ENCODE measurements around the gene ZBTB8A. TPM values are rescaled to one million over a fixed set of nuclear protein-coding genes. Genes with fewer than 3 reads are reported as not detected.

ZBTB8A gene
- total and polyA plus RNA-seq, 4 experiments from 2014 or later = not detected

- POLR2A ChIA-PET (ENCODE audit: partially characterized antibody) = interaction anchor here (0.6 kb wide), 1 partner anchor 285 kb away, joined by 4 read pairs; no protein-coding TSS in a partner anchor
- Mint-ChIP-seq H3K27me3 (peaks cover 18 to 20% of the 10 kb centered on the region in 2 donors), H3K36me3 (no peaks in the 10 kb centered on the region), H3K9me3 (no peaks in the 10 kb centered on the region), H3K4me3 (peak overlapping the region; percentile 78 to 86 (median 82)), H3K27ac (no peak overlapping the region), H3K4me1 (peaks cover 0 to 4% (median 1%) of the 10 kb centered on the region in 4 donors)
- CTCF ChIA-PET (ENCODE audit: partially characterized antibody) = interaction anchor here (1.4 kb wide), 1 partner anchor 20 kb away, joined by 5 read pairs; no protein-coding TSS in a partner anchor
- no peaks in the 10 kb centered on the region for H3K27me3 ChIP-seq (ENCODE audit: insufficient read depth, low read length)
- no peak overlapping the region for H3K27ac ChIP-seq (ENCODE audit: low read depth, low read length)
- intact Hi-C loops (cut with micrococcal nuclease) = no loop called here
- H3K36me3 ChIP-seq (ENCODE audit: insufficient read depth, low read length) = no peaks in the 10 kb centered on the region
- H3K4me3 ChIP-seq (ENCODE audit: low read length in 2 of 2) = peak overlapping the region in 1 of 2 donors; percentile 11
- no peaks in the 10 kb centered on the region for H3K9me3 ChIP-seq (ENCODE audit: control insufficient read depth in 1 of 2, low read length in 2 of 2)
- peaks cover 3% of the 10 kb centered on the region for H3K4me1 ChIP-seq (ENCODE audit: insufficient read depth, low read length)
- DNase-seq = peak in 2 of 5 donors; percentile 8 to 13
Measured at GRCh38 chr1:32500387-32501209, 38.6 kb upstream of the ZBTB8A start.

GRCh38 chr1:32501865-32502264 is 37.4 kb upstream of the ZBTB8A start:
- Mint-ChIP-seq H3K27me3 (peaks cover 16 to 22% of the 10 kb centered on the region in 2 donors), H3K27ac (no peak overlapping the region), H3K4me3 (peak overlapping the region in 6 of 8 donors; percentile 17 to 67 (median 54)), H3K9me3 (peaks cover 0 to 2% (median 0%) of the 10 kb centered on the region in 8 donors), H3K4me1 (peaks cover 0 to 3% (median 0%) of the 10 kb centered on the region in 4 donors), H3K36me3 (no peaks in the 10 kb centered on the region)
- Histone ChIP-seq H3K27me3 (ENCODE audit: insufficient read depth, low read length) (no peaks in the 10 kb centered on the region), H3K4me3 (ENCODE audit: low read length in 2 of 2) (no peak overlapping the region), H3K4me1 (ENCODE audit: insufficient read depth, low read length) (peaks cover 3% of the 10 kb centered on the region), H3K27ac (ENCODE audit: low read depth, low read length) (no peak overlapping the region), H3K36me3 (ENCODE audit: insufficient read depth, low read length) (no peaks in the 10 kb centered on the region), H3K9me3 (ENCODE audit: control insufficient read depth in 1 of 2, low read length in 2 of 2) (no peaks in the 10 kb centered on the region)
- CTCF ChIA-PET (ENCODE audit: partially characterized antibody) = interaction anchor here (1.0 to 1.4 kb wide), 2 partner anchors 16 to 19 kb away, joined by 3 to 5 read pairs; no protein-coding TSS in a partner anchor
- intact Hi-C loops (cut with micrococcal nuclease) = no loop called here
- DNase-seq = no peak
- POLR2A ChIA-PET (ENCODE audit: partially characterized antibody) = no interaction called here

GRCh38 chr1:32503153-32503552 is 36.1 kb upstream of the ZBTB8A start:
- no peaks in the 10 kb centered on the region for H3K27me3 ChIP-seq (ENCODE audit: insufficient read depth, low read length)
- Mint-ChIP-seq H3K9me3 (peaks cover 0 to 2% (median 0%) of the 10 kb centered on the region in 8 donors), H3K27ac (no peak overlapping the region), H3K4me3 (no peak overlapping the region), H3K27me3 (peaks cover 15 to 22% of the 10 kb centered on the region in 2 donors), H3K4me1 (peaks cover 0 to 3% (median 0%) of the 10 kb centered on the region in 4 donors), H3K36me3 (no peaks in the 10 kb centered on the region)
- no peaks in the 10 kb centered on the region for H3K9me3 ChIP-seq (ENCODE audit: control insufficient read depth in 1 of 2, low read length in 2 of 2)
- H3K36me3 ChIP-seq (ENCODE audit: insufficient read depth, low read length) = no peaks in the 10 kb centered on the region
- no peak overlapping the region for H3K27ac ChIP-seq (ENCODE audit: low read depth, low read length)
- ChIA-PET POLR2A (ENCODE audit: partially characterized antibody) (no interaction called here), CTCF (ENCODE audit: partially characterized antibody) (interaction anchor here (1.0 kb wide), 1 partner anchor 15 kb away, joined by 3 read pairs; no protein-coding TSS in a partner anchor)
- no peak overlapping the region for H3K4me3 ChIP-seq (ENCODE audit: low read length in 2 of 2)
- intact Hi-C loops (cut with micrococcal nuclease) = no loop called here
- H3K4me1 ChIP-seq (ENCODE audit: insufficient read depth, low read length) = peaks cover 3% of the 10 kb centered on the region
- DNase-seq = no peak

- POLR2A ChIA-PET (ENCODE audit: partially characterized antibody) = no interaction called here
- H3K27ac Mint-ChIP-seq = no peak overlapping the region
- Histone ChIP-seq H3K4me3 (ENCODE audit: low read length in 2 of 2) (no peak overlapping the region), H3K27ac (ENCODE audit: low read depth, low read length) (no peak overlapping the region), H3K27me3 (ENCODE audit: insufficient read depth, low read length) (no peaks in the 10 kb centered on the region), H3K36me3 (ENCODE audit: insufficient read depth, low read length) (no peaks in the 10 kb centered on the region), H3K4me1 (ENCODE audit: insufficient read depth, low read length) (no peaks in the 10 kb centered on the region), H3K9me3 (ENCODE audit: control insufficient read depth in 1 of 2, low read length in 2 of 2) (no peaks in the 10 kb centered on the region)
- intact Hi-C loops (cut with micrococcal nuclease) = no loop called here
- CTCF ChIA-PET (ENCODE audit: partially characterized antibody) = interaction anchor here (0.6 kb wide), 1 partner anchor 13 kb away, joined by 3 read pairs; no protein-coding TSS in a partner anchor
- peaks cover 14 to 18% of the 10 kb centered on the region in 2 donors for H3K27me3 Mint-ChIP-seq
- H3K36me3 Mint-ChIP-seq = no peaks in the 10 kb centered on the region
- peaks cover 0 to 2% (median 0%) of the 10 kb centered on the region in 8 donors for H3K9me3 Mint-ChIP-seq
- DNase-seq = no peak
- H3K4me3 Mint-ChIP-seq = no peak overlapping the region
- no peaks in the 10 kb centered on the region for H3K4me1 Mint-ChIP-seq
Measured at GRCh38 chr1:32507021-32507420, 32.2 kb upstream of the ZBTB8A start.

GRCh38 chr1:32508761-32509160 is 30.5 kb upstream of the ZBTB8A start:
- Mint-ChIP-seq H3K27me3 (peaks cover 11 to 20% of the 10 kb centered on the region in 2 donors), H3K4me1 (no peaks in the 10 kb centered on the region), H3K27ac (no peak overlapping the region), H3K4me3 (no peak overlapping the region), H3K36me3 (no peaks in the 10 kb centered on the region), H3K9me3 (peaks cover 0 to 2% (median 0%) of the 10 kb centered on the region in 8 donors)
- no peak overlapping the region for H3K4me3 ChIP-seq (ENCODE audit: low read length in 2 of 2)
- no peaks in the 10 kb centered on the region for H3K9me3 ChIP-seq (ENCODE audit: control insufficient read depth in 1 of 2, low read length in 2 of 2)
- no peak overlapping the region for H3K27ac ChIP-seq (ENCODE audit: low read depth, low read length)
- CTCF ChIA-PET (ENCODE audit: partially characterized antibody) = interaction anchor here (3.3 kb wide), 1 partner anchor 11 kb away, joined by 9 read pairs; no protein-coding TSS in a partner anchor
- intact Hi-C loops (cut with micrococcal nuclease) = no loop called here
- POLR2A ChIA-PET (ENCODE audit: partially characterized antibody) = no interaction called here
- no peaks in the 10 kb centered on the region for H3K27me3 ChIP-seq (ENCODE audit: insufficient read depth, low read length)
- no peaks in the 10 kb centered on the region for H3K4me1 ChIP-seq (ENCODE audit: insufficient read depth, low read length)
- DNase-seq = no peak
- H3K36me3 ChIP-seq (ENCODE audit: insufficient read depth, low read length) = no peaks in the 10 kb centered on the region

GRCh38 chr1:32509939-32510338 is 29.3 kb upstream of the ZBTB8A start:
- intact Hi-C loops (cut with micrococcal nuclease) = no loop called here
- H3K9me3 ChIP-seq (ENCODE audit: control insufficient read depth in 1 of 2, low read length in 2 of 2) = no peaks in the 10 kb centered on the region
- Mint-ChIP-seq H3K36me3 (no peaks in the 10 kb centered on the region), H3K4me1 (no peaks in the 10 kb centered on the region), H3K9me3 (peaks cover 0 to 2% (median 0%) of the 10 kb centered on the region in 8 donors), H3K27ac (no peak overlapping the region), H3K4me3 (no peak overlapping the region), H3K27me3 (peaks cover 10 to 20% of the 10 kb centered on the region in 2 donors)
- H3K27ac ChIP-seq (ENCODE audit: low read depth, low read length) = no peak overlapping the region
- POLR2A ChIA-PET (ENCODE audit: partially characterized antibody) = no interaction called here
- CTCF ChIA-PET (ENCODE audit: partially characterized antibody) = interaction anchor here (3.3 kb wide), 1 partner anchor 10 kb away, joined by 9 read pairs; no protein-coding TSS in a partner anchor
- no peaks in the 10 kb centered on the region for H3K36me3 ChIP-seq (ENCODE audit: insufficient read depth, low read length)
- no peaks in the 10 kb centered on the region for H3K27me3 ChIP-seq (ENCODE audit: insufficient read depth, low read length)
- no peak for DNase-seq
- no peaks in the 10 kb centered on the region for H3K4me1 ChIP-seq (ENCODE audit: insufficient read depth, low read length)
- H3K4me3 ChIP-seq (ENCODE audit: low read length in 2 of 2) = no peak overlapping the region

GRCh38 chr1:32516402-32516801 is 22.8 kb upstream of the ZBTB8A start:
- no peaks in the 10 kb centered on the region for H3K9me3 Mint-ChIP-seq
- Histone ChIP-seq H3K9me3 (ENCODE audit: control insufficient read depth in 1 of 2, low read length in 2 of 2) (no peaks in the 10 kb centered on the region), H3K27ac (ENCODE audit: low read depth, low read length) (no peak overlapping the region), H3K4me1 (ENCODE audit: insufficient read depth, low read length) (no peaks in the 10 kb centered on the region), H3K27me3 (ENCODE audit: insufficient read depth, low read length) (no peaks in the 10 kb centered on the region), H3K4me3 (ENCODE audit: low read length in 2 of 2) (no peak overlapping the region), H3K36me3 (ENCODE audit: insufficient read depth, low read length) (no peaks in the 10 kb centered on the region)
- DNase-seq = no peak
- no peak overlapping the region for H3K4me3 Mint-ChIP-seq
- CTCF ChIA-PET (ENCODE audit: partially characterized antibody) = no interaction called here
- peaks cover 3 to 10% of the 10 kb centered on the region in 2 donors for H3K27me3 Mint-ChIP-seq
- intact Hi-C loops (cut with micrococcal nuclease) = no loop called here
- H3K36me3 Mint-ChIP-seq = no peaks in the 10 kb centered on the region
- POLR2A ChIA-PET (ENCODE audit: partially characterized antibody) = no interaction called here
- H3K27ac Mint-ChIP-seq = no peak overlapping the region
- H3K4me1 Mint-ChIP-seq = peaks cover 0 to 11% (median 1%) of the 10 kb centered on the region in 4 donors

All from CD4-positive, alpha-beta memory T cell (primary cell).